ENCODE results near the gene BOLA2B.
"Not testable (repeated sequence)": the region's sequence is repeated elsewhere in the genome, so short reads cannot be mapped to it uniquely, and the experiment has no call there.

The BOLA2B gene

GRCh38 chr16:30179931-30180330, 13.5 kb downstream of the BOLA2B start:
- H3K27me3 ChIP-seq (ENCODE audit: insufficient read depth, poor library complexity, severe bottlenecking), result no peaks in the 10 kb centered on the region
- H3K27ac ChIP-seq (replicated peaks), result no peak overlapping the region
- H3K4me3 ChIP-seq (replicated peaks; ENCODE audit: insufficient read depth, low read length), result no peak overlapping the region
- TF ChIP-seq GABPA (IDR thresholded peaks at IDR 0.05; ENCODE audit: low read depth), result no peak
- no peak for TF ChIP-seq REST (IDR thresholded peaks at IDR 0.05; ENCODE audit: insufficient replicate concordance, low read depth)
- TF ChIP-seq POLR2AphosphoS5 (IDR thresholded peaks at IDR 0.05; ENCODE audit: low read depth), result no peak
- TF ChIP-seq SPI1 (IDR thresholded peaks at IDR 0.05; ENCODE audit: borderline replicate concordance, low read depth), result no peak
- no peak for DNase-seq (ENCODE audit: low read depth in 1 of 2, low spot score in 1 of 2)

- Histone ChIP-seq H3K27me3 (ENCODE audit: insufficient read depth, poor library complexity, severe bottlenecking) (no peaks in the 10 kb centered on the region), H3K4me3 (replicated peaks; ENCODE audit: insufficient read depth, low read length) (no peak overlapping the region), H3K27ac (replicated peaks) (no peak overlapping the region)
- DNase-seq (ENCODE audit: low read depth in 1 of 2, low spot score in 1 of 2), result no peak
- TF ChIP-seq SPI1 (IDR thresholded peaks at IDR 0.05; ENCODE audit: borderline replicate concordance, low read depth) (no peak), POLR2AphosphoS5 (IDR thresholded peaks at IDR 0.05; ENCODE audit: low read depth) (no peak), CTCF (IDR thresholded peaks at IDR 0.05; ENCODE audit: insufficient read depth, low read length) (no peak), REST (IDR thresholded peaks at IDR 0.05; ENCODE audit: insufficient replicate concordance, low read depth) (no peak), GABPA (IDR thresholded peaks at IDR 0.05; ENCODE audit: low read depth) (no peak)
Measured at GRCh38 chr16:30179195-30179594, 14.3 kb downstream of the BOLA2B start.

- not testable (repeated sequence) for H3K27me3 ChIP-seq (ENCODE audit: insufficient read depth, poor library complexity, severe bottlenecking); H3K4me3 ChIP-seq (replicated peaks; ENCODE audit: insufficient read depth, low read length)
- H3K27ac ChIP-seq (replicated peaks), result peak overlapping the region; percentile 53; the same call in 1 of the 2 replicates
- DNase-seq (ENCODE audit: low read depth in 1 of 2, low spot score in 1 of 2), result peak; percentile 63 to 90
Measured at GRCh38 chr16:30176876-30177275, 16.6 kb downstream of the BOLA2B start.

GRCh38 chr16:30173054-30173453, 20.4 kb downstream of the BOLA2B start:
- H3K27ac ChIP-seq (replicated peaks), result no peak overlapping the region
- DNase-seq (ENCODE audit: low read depth in 1 of 2, low spot score in 1 of 2), result no peak
- TF ChIP-seq POLR2AphosphoS5 (IDR thresholded peaks at IDR 0.05; ENCODE audit: low read depth) (no peak), CTCF (IDR thresholded peaks at IDR 0.05; ENCODE audit: insufficient read depth, low read length) (no peak), GABPA (IDR thresholded peaks at IDR 0.05; ENCODE audit: low read depth) (no peak), REST (IDR thresholded peaks at IDR 0.05; ENCODE audit: insufficient replicate concordance, low read depth) (no peak), SPI1 (IDR thresholded peaks at IDR 0.05; ENCODE audit: borderline replicate concordance, low read depth) (no peak)
- H3K4me3 ChIP-seq (replicated peaks; ENCODE audit: insufficient read depth, low read length), result no peak overlapping the region
- no peaks in the 10 kb centered on the region for H3K27me3 ChIP-seq (ENCODE audit: insufficient read depth, poor library complexity, severe bottlenecking)

GRCh38 chr16:30170145-30170544, 23.3 kb downstream of the BOLA2B start:
- not testable (repeated sequence) for DNase-seq (ENCODE audit: low read depth in 1 of 2, low spot score in 1 of 2); H3K27ac ChIP-seq (replicated peaks); H3K4me3 ChIP-seq (replicated peaks; ENCODE audit: insufficient read depth, low read length); H3K27me3 ChIP-seq (ENCODE audit: insufficient read depth, poor library complexity, severe bottlenecking)

- not testable (repeated sequence) for H3K4me3 ChIP-seq (replicated peaks; ENCODE audit: insufficient read depth, low read length); H3K27ac ChIP-seq (replicated peaks); DNase-seq (ENCODE audit: low read depth in 1 of 2, low spot score in 1 of 2); H3K27me3 ChIP-seq (ENCODE audit: insufficient read depth, poor library complexity, severe bottlenecking)
Measured at GRCh38 chr16:30169416-30169815, 24.1 kb downstream of the BOLA2B start.

GRCh38 chr16:30168746-30169145, 24.7 kb downstream of the BOLA2B start:
- not testable (repeated sequence) for H3K27ac ChIP-seq (replicated peaks); H3K27me3 ChIP-seq (ENCODE audit: insufficient read depth, poor library complexity, severe bottlenecking); DNase-seq (ENCODE audit: low read depth in 1 of 2, low spot score in 1 of 2); H3K4me3 ChIP-seq (replicated peaks; ENCODE audit: insufficient read depth, low read length)

Measured in HL-60 (cell line).